Fibroblast of lung (primary cell): Measurements from ENCODE around the gene OXCT2.
"Not testable (repeated sequence)": the region's sequence is repeated elsewhere in the genome, so short reads cannot be mapped to it uniquely, and the experiment has no call there.

Experiments used
- CTCF ChIP-seq, 2 donors: IDR thresholded peaks in 1 of 2; conservative IDR thresholded peaks in 1 of 2; 1 replicate in 1 of 2; 2 replicates in 1 of 2; pipeline ENCODE4 v1.5.1; 2011 to 2012; ENCODE audit warnings: low read length in 2 of 2, control low read depth in 1 of 2, inconsistent platforms in 1 of 2, low read depth in 1 of 2, mild to moderate bottlenecking in 1 of 2
- EZH2 ChIP-seq: IDR thresholded peaks from 2 replicates; pipeline ENCODE4 v1.5.1; 2012; ENCODE audit warnings: low read length, control low read depth, mild to moderate bottlenecking; ENCODE audit errors: missing control alignments

- not testable (repeated sequence) for TF ChIP-seq EZH2; CTCF (conservative IDR thresholded peaks at IDR 0.05 in 1 of 2, IDR thresholded peaks at IDR 0.05 in 1 of 2; ENCODE audit: low read depth in 1 of 2, low read length in 2 of 2)
These were observed 7.4 kb upstream of the OXCT2 start for GRCh38 chr1:39778463-39779099.
